KMS-11 (cell line): ENCODE data around the gene SPINK1.

Source experiments
- H2AFZ ChIP-seq: fragments of 200-600 bp; sonication (generic); 2 replicates; pipeline ENCODE4 v1.6.1; 2016; ENCODE audit warnings: antibody characterized with exemption, mixed run types, low read depth
- H3K27ac ChIP-seq: fragments of 200-600 bp; sonication (generic); 2 replicates; pipeline ENCODE4 v1.6.1; 2016; ENCODE audit warnings: mild to moderate bottlenecking, mixed run types
- H3K27me3 ChIP-seq: fragments of 200-600 bp; sonication (generic); 2 replicates; pipeline ENCODE4 v1.6.1; 2017; ENCODE audit warnings: mild to moderate bottlenecking, low read depth, mixed run types, moderate library complexity; ENCODE audit not compliant: insufficient read depth
- H3K36me3 ChIP-seq: fragments of 200-600 bp; sonication (generic); 2 replicates; pipeline ENCODE4 v1.6.1; 2017; ENCODE audit warnings: mild to moderate bottlenecking, mixed run types; ENCODE audit not compliant: insufficient read depth
- H3K4me1 ChIP-seq: fragments of 200-600 bp; sonication (generic); 2 replicates; pipeline ENCODE4 v1.6.1; 2016; ENCODE audit warnings: mild to moderate bottlenecking, low read depth, mixed run types; ENCODE audit not compliant: poor library complexity, severe bottlenecking
- H3K4me2 ChIP-seq: fragments of 200-600 bp; sonication (generic); 2 replicates; pipeline ENCODE4 v1.7.0; 2016; ENCODE audit warnings: mild to moderate bottlenecking, mixed run types
- H3K4me3 ChIP-seq: fragments of 200-600 bp; sonication (generic); IDR thresholded peaks from 2 replicates; pipeline ENCODE4 v1.6.1; 2017; ENCODE audit warnings: low read depth, low read length, mixed read lengths; ENCODE audit not compliant: insufficient read depth
- H3K79me2 ChIP-seq: fragments of 200-600 bp; sonication (generic); 2 replicates; pipeline ENCODE4 v1.6.1; 2016; ENCODE audit warnings: low read depth, mixed run types; ENCODE audit not compliant: insufficient read depth
- H3K9ac ChIP-seq: fragments of 200-600 bp; sonication (generic); 2 replicates; pipeline ENCODE4 v1.6.1; 2016; ENCODE audit warnings: mild to moderate bottlenecking, mixed run types
- H4K20me1 ChIP-seq: fragments of 200-600 bp; sonication (generic); 2 replicates; pipeline ENCODE4 v1.6.1; 2016; ENCODE audit warnings: mild to moderate bottlenecking, mixed run types; ENCODE audit not compliant: insufficient read depth
- CTCF ChIP-seq: fragments of 200-600 bp; sonication (generic); conservative IDR thresholded peaks from 2 replicates; pipeline ENCODE4 v1.6.1; 2017; ENCODE audit warnings: low read depth, mild to moderate bottlenecking, antibody characterized with exemption, low read length, moderate library complexity, mixed read lengths

Gene SPINK1

GRCh38 chr5:147869112-147869511 is 37.6 kb upstream of the SPINK1 start:
- Histone ChIP-seq H4K20me1 (no peaks in the 10 kb centered on the region), H2AFZ (no peak overlapping the region), H3K27me3 (no peaks in the 10 kb centered on the region), H3K4me1 (no peaks in the 10 kb centered on the region), H3K27ac (no peak overlapping the region), H3K4me2 (no peak overlapping the region), H3K79me2 (no peaks in the 10 kb centered on the region), H3K9ac (no peak overlapping the region), H3K4me3 (no peak overlapping the region), H3K36me3 (no peaks in the 10 kb centered on the region)
- TF ChIP-seq CTCF: no peak

- no peak overlapping the region for H3K9ac ChIP-seq
- H3K4me1 ChIP-seq: no peaks in the 10 kb centered on the region
- H3K27ac ChIP-seq: no peak overlapping the region
- H3K27me3 ChIP-seq: no peaks in the 10 kb centered on the region
- H3K4me2 ChIP-seq: no peak overlapping the region
- H2AFZ ChIP-seq: no peak overlapping the region
- no peaks in the 10 kb centered on the region for H4K20me1 ChIP-seq
- no peak for TF ChIP-seq CTCF
- no peak overlapping the region for H3K4me3 ChIP-seq
- H3K36me3 ChIP-seq: no peaks in the 10 kb centered on the region
- H3K79me2 ChIP-seq: no peaks in the 10 kb centered on the region
These were observed 32.1 kb upstream of the SPINK1 start for GRCh38 chr5:147863454-147864158.

- Histone ChIP-seq H3K4me2 (no peak overlapping the region), H2AFZ (no peak overlapping the region), H3K4me3 (no peak overlapping the region), H3K9ac (no peak overlapping the region), H3K79me2 (no peaks in the 10 kb centered on the region), H3K27me3 (no peaks in the 10 kb centered on the region), H3K27ac (no peak overlapping the region), H3K4me1 (peaks cover 4% of the 10 kb centered on the region), H4K20me1 (no peaks in the 10 kb centered on the region), H3K36me3 (no peaks in the 10 kb centered on the region)
- TF ChIP-seq CTCF: no peak
These were observed 29.2 kb upstream of the SPINK1 start for GRCh38 chr5:147860641-147861025.

DNA sequence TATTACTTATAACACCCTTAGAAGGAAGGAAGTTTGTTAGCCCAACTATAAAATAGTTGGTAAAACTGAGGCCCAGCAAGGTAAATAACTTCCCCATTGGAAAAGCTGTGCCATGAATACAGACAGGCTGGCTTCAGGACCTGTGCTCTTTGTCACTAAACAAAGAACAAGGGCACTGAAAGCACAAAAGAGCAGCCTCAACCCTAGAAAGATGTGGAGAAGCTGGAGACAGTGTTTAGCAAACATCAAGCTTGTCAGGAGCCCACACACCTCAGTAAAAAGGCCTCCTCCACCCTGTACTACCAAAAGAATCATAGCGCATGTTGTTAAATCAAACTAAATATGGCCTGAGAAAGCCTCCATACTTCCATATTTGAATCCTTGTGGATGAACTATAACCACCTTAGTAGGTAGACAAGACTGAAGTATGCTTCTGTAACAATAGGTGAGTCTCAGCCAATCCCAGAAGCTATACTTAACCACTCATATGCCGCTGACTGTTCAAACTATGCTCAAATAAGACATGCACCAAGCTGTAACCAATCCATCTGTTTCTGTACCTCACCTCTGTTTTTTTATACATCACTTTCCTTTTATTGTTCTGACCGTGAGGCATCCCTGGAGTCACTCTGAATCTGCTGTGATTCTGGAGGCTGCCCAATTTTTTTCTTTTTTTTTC is 28.6 kb upstream of the SPINK1 start:
- H3K4me2 ChIP-seq: no peak overlapping the region
- H3K27ac ChIP-seq: no peak overlapping the region
- H3K79me2 ChIP-seq: no peaks in the 10 kb centered on the region
- H3K4me1 ChIP-seq: peaks cover 4% of the 10 kb centered on the region
- no peak overlapping the region for H2AFZ ChIP-seq
- no peak overlapping the region for H3K4me3 ChIP-seq
- no peaks in the 10 kb centered on the region for H3K27me3 ChIP-seq
- H3K9ac ChIP-seq: no peak overlapping the region
- TF ChIP-seq CTCF: no peak
- H4K20me1 ChIP-seq: no peaks in the 10 kb centered on the region
- H3K36me3 ChIP-seq: no peaks in the 10 kb centered on the region
